ENCODE measurements around the gene SOBP. TPM values are rescaled to one million over a fixed set of nuclear protein-coding genes. Genes with fewer than 3 reads are reported as not detected.
A peak's percentile ranks its signal among the peaks of the same experiment; 100 is the strongest.

SOBP gene, protein sequence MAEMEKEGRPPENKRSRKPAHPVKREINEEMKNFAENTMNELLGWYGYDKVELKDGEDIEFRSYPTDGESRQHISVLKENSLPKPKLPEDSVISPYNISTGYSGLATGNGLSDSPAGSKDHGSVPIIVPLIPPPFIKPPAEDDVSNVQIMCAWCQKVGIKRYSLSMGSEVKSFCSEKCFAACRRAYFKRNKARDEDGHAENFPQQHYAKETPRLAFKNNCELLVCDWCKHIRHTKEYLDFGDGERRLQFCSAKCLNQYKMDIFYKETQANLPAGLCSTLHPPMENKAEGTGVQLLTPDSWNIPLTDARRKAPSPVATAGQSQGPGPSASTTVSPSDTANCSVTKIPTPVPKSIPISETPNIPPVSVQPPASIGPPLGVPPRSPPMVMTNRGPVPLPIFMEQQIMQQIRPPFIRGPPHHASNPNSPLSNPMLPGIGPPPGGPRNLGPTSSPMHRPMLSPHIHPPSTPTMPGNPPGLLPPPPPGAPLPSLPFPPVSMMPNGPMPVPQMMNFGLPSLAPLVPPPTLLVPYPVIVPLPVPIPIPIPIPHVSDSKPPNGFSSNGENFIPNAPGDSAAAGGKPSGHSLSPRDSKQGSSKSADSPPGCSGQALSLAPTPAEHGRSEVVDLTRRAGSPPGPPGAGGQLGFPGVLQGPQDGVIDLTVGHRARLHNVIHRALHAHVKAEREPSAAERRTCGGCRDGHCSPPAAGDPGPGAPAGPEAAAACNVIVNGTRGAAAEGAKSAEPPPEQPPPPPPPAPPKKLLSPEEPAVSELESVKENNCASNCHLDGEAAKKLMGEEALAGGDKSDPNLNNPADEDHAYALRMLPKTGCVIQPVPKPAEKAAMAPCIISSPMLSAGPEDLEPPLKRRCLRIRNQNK
- 1 to 10 TPM; 1.5 to 1.9 TPM for total RNA-seq
- 11.8 TPM for polyA plus RNA-seq (2013, experiment 1 of 2)
- polyA plus RNA-seq (2013, experiment 2 of 2): 14.2 TPM
- long read RNA-seq, experiment 1: 0 reads
- long read RNA-seq, experiment 2: 0 reads
- long read RNA-seq, experiment 3: 0 reads
- long read RNA-seq, experiment 4: 0 reads

DNA sequence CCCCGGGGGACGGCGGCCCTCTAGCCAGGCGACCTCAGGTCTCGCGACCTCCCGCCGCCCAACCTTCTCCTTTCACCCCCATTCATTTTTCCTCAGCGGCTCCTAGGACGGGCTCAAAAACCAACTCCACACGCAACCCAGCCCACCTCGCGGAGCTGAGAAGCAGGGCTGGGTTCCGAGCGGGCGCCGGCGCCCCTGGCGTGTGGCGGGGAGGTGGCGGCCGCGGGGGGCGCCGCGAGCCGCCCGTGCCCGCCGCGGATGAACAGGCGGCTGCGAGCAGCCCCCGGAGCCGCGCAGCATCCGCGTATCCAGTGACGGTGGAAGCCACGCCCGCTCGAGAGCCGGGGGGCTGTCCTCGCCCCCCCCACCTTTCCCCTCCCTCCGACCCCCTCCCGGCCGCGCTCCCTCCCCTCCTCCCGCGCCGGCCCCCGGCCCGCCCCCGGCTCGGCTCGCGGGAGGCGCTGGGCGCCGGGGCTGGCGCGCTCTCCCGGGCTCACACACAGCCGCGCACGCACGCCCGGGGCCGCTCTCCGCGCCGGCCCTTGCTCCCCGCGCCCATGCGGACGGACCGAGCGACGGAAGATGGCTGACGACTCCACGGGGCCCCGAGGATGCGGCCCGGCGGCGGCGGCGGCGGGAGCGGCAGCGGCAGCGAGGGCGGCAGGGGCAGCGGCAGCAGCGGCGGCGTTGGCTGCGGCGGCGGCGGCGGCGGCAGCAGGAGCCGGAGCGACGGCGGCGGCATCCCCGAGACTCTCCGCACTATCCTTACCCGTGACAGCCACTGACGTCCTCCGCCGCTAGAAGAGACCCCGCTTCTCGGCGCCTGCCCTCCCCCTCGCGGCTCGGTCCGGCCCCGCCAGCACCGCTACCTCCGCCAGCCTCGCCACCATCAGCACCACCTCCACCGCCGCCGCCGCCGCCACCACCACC is at the start of gene SOBP:
TSS of gene SOBP (plus strand) at position 482 of the 930 bp plus-strand sequence. CDS start 500 bp downstream, outside the sequence.
- Histone ChIP-seq H3K9me3 (ENCODE audit: control insufficient read depth, low read length) (no peaks in the 10 kb centered on the region), H3K4me3 (ENCODE audit: low read length) (peak within 1 kb of the TSS; percentile 80), H3K36me3 (ENCODE audit: control insufficient read depth, insufficient read depth, low read length) (no peaks in the 10 kb centered on the region), H3K27ac (ENCODE audit: low read depth, low read length) (peak within 1 kb of the TSS; percentile 74), H3K27me3 (ENCODE audit: control insufficient read depth, insufficient read depth, low read length, poor library complexity, severe bottlenecking) (peaks cover 63% of the 10 kb centered on the region), H3K9ac (ENCODE audit: extremely low read depth, low read length, poor library complexity, severe bottlenecking) (peak within 1 kb of the TSS; percentile 4), H3K4me1 (ENCODE audit: control insufficient read depth, insufficient read depth, low read length) (peaks cover 7% of the 10 kb centered on the region)
- peak within 1 kb of the TSS; percentile 68 for H3K4me3 Mint-ChIP-seq
- TF ChIP-seq, protein P1, sequence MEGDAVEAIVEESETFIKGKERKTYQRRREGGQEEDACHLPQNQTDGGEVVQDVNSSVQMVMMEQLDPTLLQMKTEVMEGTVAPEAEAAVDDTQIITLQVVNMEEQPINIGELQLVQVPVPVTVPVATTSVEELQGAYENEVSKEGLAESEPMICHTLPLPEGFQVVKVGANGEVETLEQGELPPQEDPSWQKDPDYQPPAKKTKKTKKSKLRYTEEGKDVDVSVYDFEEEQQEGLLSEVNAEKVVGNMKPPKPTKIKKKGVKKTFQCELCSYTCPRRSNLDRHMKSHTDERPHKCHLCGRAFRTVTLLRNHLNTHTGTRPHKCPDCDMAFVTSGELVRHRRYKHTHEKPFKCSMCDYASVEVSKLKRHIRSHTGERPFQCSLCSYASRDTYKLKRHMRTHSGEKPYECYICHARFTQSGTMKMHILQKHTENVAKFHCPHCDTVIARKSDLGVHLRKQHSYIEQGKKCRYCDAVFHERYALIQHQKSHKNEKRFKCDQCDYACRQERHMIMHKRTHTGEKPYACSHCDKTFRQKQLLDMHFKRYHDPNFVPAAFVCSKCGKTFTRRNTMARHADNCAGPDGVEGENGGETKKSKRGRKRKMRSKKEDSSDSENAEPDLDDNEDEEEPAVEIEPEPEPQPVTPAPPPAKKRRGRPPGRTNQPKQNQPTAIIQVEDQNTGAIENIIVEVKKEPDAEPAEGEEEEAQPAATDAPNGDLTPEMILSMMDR (conservative IDR thresholded peaks at IDR 0.05): peak; percentile 33
- H3K9me3 Mint-ChIP-seq: no peaks in the 10 kb centered on the region
- peaks cover 39% of the 10 kb centered on the region for H3K27me3 Mint-ChIP-seq (ENCODE audit: insufficient read depth)
- 0% methylated on average over 21 to 116 of the region's 130 CpGs for WGBS, 2 experiments (ENCODE audit: insufficient coverage in 1 of 2, insufficient read length in 1 of 2)
- H3K4me1 Mint-ChIP-seq: peaks cover 12% of the 10 kb centered on the region
- H3K27ac Mint-ChIP-seq: no peak within 1 kb of the TSS
- H3K36me3 Mint-ChIP-seq (ENCODE audit: low read depth): no peaks in the 10 kb centered on the region
- peak; percentile 83 for DNase-seq

DNA sequence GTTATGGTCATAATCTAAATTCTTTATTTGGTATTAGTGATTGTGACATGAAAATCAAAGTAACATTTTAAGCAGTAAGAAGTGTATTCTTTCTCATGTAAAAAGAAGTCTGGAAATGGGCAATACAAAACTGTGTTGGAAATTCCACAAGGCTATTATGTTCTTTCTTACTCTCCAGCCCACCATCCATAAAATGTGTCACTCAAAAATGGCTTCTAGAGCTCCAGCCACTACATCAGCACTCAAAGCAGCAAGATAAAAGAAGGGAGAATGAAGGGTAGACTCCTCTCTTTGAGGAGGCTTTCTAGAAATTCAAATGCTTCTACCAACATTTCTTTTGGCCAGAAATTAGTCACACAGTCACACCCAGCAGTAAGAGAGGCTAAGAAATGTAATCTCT is 49.0 kb upstream of the SOBP start:
- DNase-seq: no peak
- H3K27me3 ChIP-seq (ENCODE audit: control insufficient read depth, insufficient read depth, low read length, poor library complexity, severe bottlenecking): no peaks in the 10 kb centered on the region
- H3K4me3 Mint-ChIP-seq: no peak overlapping the region
- no peak overlapping the region for H3K4me3 ChIP-seq (ENCODE audit: low read length)
- H3K4me1 Mint-ChIP-seq: no peaks in the 10 kb centered on the region
- no peak overlapping the region for H3K27ac Mint-ChIP-seq
- no peak overlapping the region for H3K9ac ChIP-seq (ENCODE audit: extremely low read depth, low read length, poor library complexity, severe bottlenecking)
- no peaks in the 10 kb centered on the region for H3K27me3 Mint-ChIP-seq (ENCODE audit: insufficient read depth)
- H3K4me1 ChIP-seq (ENCODE audit: control insufficient read depth, insufficient read depth, low read length): no peaks in the 10 kb centered on the region
- peaks cover 6% of the 10 kb centered on the region for H3K36me3 Mint-ChIP-seq (ENCODE audit: low read depth)
- no peak overlapping the region for H3K27ac ChIP-seq (ENCODE audit: low read depth, low read length)
- H3K36me3 ChIP-seq (ENCODE audit: control insufficient read depth, insufficient read depth, low read length): no peaks in the 10 kb centered on the region
- TF ChIP-seq, protein P1 (conservative IDR thresholded peaks at IDR 0.05): no peak
- H3K9me3 ChIP-seq (ENCODE audit: control insufficient read depth, low read length): peaks cover 8% of the 10 kb centered on the region
- H3K9me3 Mint-ChIP-seq: peaks cover 4% of the 10 kb centered on the region

DNA sequence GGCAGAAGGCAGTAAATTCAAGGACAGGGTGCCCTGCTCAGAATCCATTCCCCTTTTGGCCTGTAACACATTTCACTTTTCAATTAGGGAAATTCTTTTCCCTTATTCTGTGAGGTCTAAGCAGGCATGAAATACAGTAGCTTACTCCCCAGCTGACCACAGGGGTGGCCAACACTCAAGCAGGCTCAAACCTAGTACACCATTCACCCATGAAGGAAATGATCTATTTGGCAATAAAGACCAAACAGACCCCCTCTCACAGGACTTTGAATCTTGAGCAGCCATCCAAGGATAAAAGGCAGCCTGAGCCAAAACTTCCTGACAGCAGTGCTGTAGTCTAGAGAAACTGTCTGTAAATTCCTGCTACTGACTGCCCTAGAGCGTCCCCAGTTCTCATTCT is 48.2 kb upstream of the SOBP start:
- H3K9me3 ChIP-seq (ENCODE audit: control insufficient read depth, low read length): peaks cover 13% of the 10 kb centered on the region
- no peak for DNase-seq
- H3K4me1 Mint-ChIP-seq: no peaks in the 10 kb centered on the region
- WGBS, 2 experiments (ENCODE audit: insufficient coverage in 1 of 2, insufficient read length in 1 of 2): 100% methylated on average over 1 of the region's 1 CpG
- H3K9ac ChIP-seq (ENCODE audit: extremely low read depth, low read length, poor library complexity, severe bottlenecking): no peak overlapping the region
- H3K27me3 ChIP-seq (ENCODE audit: control insufficient read depth, insufficient read depth, low read length, poor library complexity, severe bottlenecking): no peaks in the 10 kb centered on the region
- H3K27ac ChIP-seq (ENCODE audit: low read depth, low read length): no peak overlapping the region
- TF ChIP-seq, protein P1 (conservative IDR thresholded peaks at IDR 0.05): no peak
- no peak overlapping the region for H3K27ac Mint-ChIP-seq
- H3K4me1 ChIP-seq (ENCODE audit: control insufficient read depth, insufficient read depth, low read length): no peaks in the 10 kb centered on the region
- no peaks in the 10 kb centered on the region for H3K36me3 ChIP-seq (ENCODE audit: control insufficient read depth, insufficient read depth, low read length)
- peaks cover 11% of the 10 kb centered on the region for H3K36me3 Mint-ChIP-seq (ENCODE audit: low read depth)
- no peaks in the 10 kb centered on the region for H3K27me3 Mint-ChIP-seq (ENCODE audit: insufficient read depth)
- H3K4me3 ChIP-seq (ENCODE audit: low read length): no peak overlapping the region
- peaks cover 12% of the 10 kb centered on the region for H3K9me3 Mint-ChIP-seq
- H3K4me3 Mint-ChIP-seq: no peak overlapping the region

All from endodermal cell (in vitro differentiated cells).